GM12878 (cell line): ENCODE results near the gene C2CD4D. TPM values are rescaled to one million over a fixed set of nuclear protein-coding genes. Genes with fewer than 3 reads are reported as not detected.

Experiments used
- ATAC-seq: fragments of 200-7000 bp; cut with Tn5 transposase; 3 replicates; pipeline ENCODE4 v1.9.1; 2020; ENCODE audit warnings: mild to moderate bottlenecking, moderate library complexity
- BruUV-seq: library from RNA; stranded (reverse); fragments of 400-500 nt; replicated peaks from 2 replicates; lab custom pipeline; 2021; lab: Mats Ljungman, UMichigan
- CTCF ChIA-PET: fragments of 300-600 bp; sonication (Branson Sonifier 250); formaldehyde crosslinking; extraction: SDS; loops from one replicate; lab custom pipeline; 2021; ENCODE audit warnings: inconsistent platforms; lab: Yijun Ruan, JAX
- POLR2A ChIA-PET: fragments of 350-600 bp; formaldehyde crosslinking; extraction: SDS; loops from one replicate; lab custom pipeline; 2021; ENCODE audit warnings: inconsistent platforms; lab: Charles Lee
- RAD21 ChIA-PET: fragments of 300-600 bp; sonication (Branson Sonifier 250); formaldehyde crosslinking; loops from one replicate; lab custom pipeline; 2023; ENCODE audit warnings: antibody characterized with exemption; ENCODE audit not compliant: unreplicated experiment; lab: Charles Lee
- SMC1A ChIA-PET: fragments of 300-600 bp; sonication (Branson Sonifier 250); formaldehyde crosslinking; loops from one replicate; lab custom pipeline; 2023; ENCODE audit not compliant: unreplicated experiment, uncharacterized antibody; lab: Charles Lee
- DNase-seq: peaks from one replicate; pipeline ENCODE4 v3.0.0-alpha.2; 2011; ENCODE audit warnings: low read depth, low spot score
- FAIRE-seq: peaks from 3 replicates; lab custom pipeline; 2011; peaks lifted over from hg19 to GRCh38; lab: Jason Lieb, UNC
- H2AFZ ChIP-seq: 2 replicates; pipeline ENCODE4 v1.6.0; 2011; ENCODE audit warnings: low read depth, low read length, control low read depth; ENCODE audit not compliant: control insufficient read depth
- H3K27ac ChIP-seq: 2 replicates; pipeline ENCODE4 v1.5.1; 2011; ENCODE audit warnings: control low read depth; ENCODE audit not compliant: control insufficient read depth, insufficient read depth
- H3K27me3 ChIP-seq, 2 experiments: replicated peaks in 1 of 2; 2 replicates each; pipeline versions ENCODE4 v1.6.0 to v1.6.1; 2011; ENCODE audit warnings: low read length in 1 of 2; ENCODE audit not compliant: control insufficient read depth in 2 of 2, insufficient read depth in 2 of 2
- H3K36me3 ChIP-seq, 2 experiments: 2 replicates each; pipeline ENCODE4 v1.5.1; 2011; ENCODE audit warnings: low read length in 1 of 2; ENCODE audit not compliant: control insufficient read depth in 2 of 2, insufficient read depth in 2 of 2
- H3K4me1 ChIP-seq: 2 replicates; pipeline ENCODE4 v1.6.1; 2011; ENCODE audit warnings: mild to moderate bottlenecking, low read length, moderate library complexity, mixed read lengths; ENCODE audit not compliant: control insufficient read depth, insufficient read depth
- H3K4me2 ChIP-seq: 2 replicates; pipeline ENCODE4 v1.6.0; 2011; ENCODE audit warnings: control low read depth; ENCODE audit not compliant: control insufficient read depth, insufficient read depth
- H3K4me3 ChIP-seq: fragments of 200-600 bp; sonication (generic); 2 replicates; pipeline ENCODE4 v1.5.1; 2016
- H3K79me2 ChIP-seq: 2 replicates; pipeline ENCODE4 v1.6.0; 2011; ENCODE audit warnings: low read length; ENCODE audit not compliant: control insufficient read depth, insufficient read depth
- H3K9ac ChIP-seq: 2 replicates; pipeline ENCODE4 v1.8.0; 2011; ENCODE audit warnings: low read length, control low read depth, mixed read lengths; ENCODE audit not compliant: control insufficient read depth, insufficient read depth
- H3K9me3 ChIP-seq: replicated peaks from 3 replicates; pipeline ENCODE4 v1.5.1; 2011; ENCODE audit warnings: mild to moderate bottlenecking, low read length; ENCODE audit not compliant: control insufficient read depth, insufficient read depth
- H4K20me1 ChIP-seq: 2 replicates; pipeline ENCODE4 v1.6.0; 2011; ENCODE audit not compliant: control insufficient read depth, insufficient read depth
- ASH2L ChIP-seq: fragments of 300-600, 200-600 bp; sonication (generic); IDR thresholded peaks from 2 replicates; pipeline ENCODE4 v1.6.1; 2017; ENCODE audit warnings: low read depth, mild to moderate bottlenecking, borderline replicate concordance
- BACH1 ChIP-seq: fragments of 450-650 bp; IDR thresholded peaks from 2 replicates; pipeline ENCODE4 v1.6.1; 2017; ENCODE audit warnings: mild to moderate bottlenecking, borderline replicate concordance
- BCL11A ChIP-seq: IDR thresholded peaks from 2 replicates; pipeline ENCODE4 v1.6.1; 2011; ENCODE audit warnings: low read depth, low read length
- CBFB ChIP-seq: IDR thresholded peaks from 2 replicates; pipeline ENCODE4 v1.6.1; 2016; ENCODE audit warnings: antibody characterized with exemption, low read depth
- E4F1 ChIP-seq: fragments of 450-650 bp; IDR thresholded peaks from 2 replicates; pipeline ENCODE4 v1.6.1; 2018; ENCODE audit warnings: borderline replicate concordance, mild to moderate bottlenecking; ENCODE audit not compliant: partially characterized antibody
- MTA3 ChIP-seq: IDR thresholded peaks from 2 replicates; pipeline ENCODE4 v1.6.1; 2012; ENCODE audit warnings: low read length, inconsistent platforms, borderline replicate concordance
- POLR2A ChIP-seq: IDR thresholded peaks from 2 replicates; pipeline ENCODE4 v1.6.1; 2011; ENCODE audit warnings: low read depth, mild to moderate bottlenecking, low read length
- SREBF2 ChIP-seq: IDR thresholded peaks from 2 replicates; pipeline ENCODE4 v1.6.1; 2012; ENCODE audit warnings: mild to moderate bottlenecking, low read length
- STAT1 ChIP-seq: fragments of 450-650 bp; conservative IDR thresholded peaks from 2 replicates; pipeline ENCODE4 v1.6.1; 2014; ENCODE audit warnings: antibody characterized with exemption, mild to moderate bottlenecking
- ZNF622 ChIP-seq: fragments of 450-650 bp; IDR thresholded peaks from 2 replicates; pipeline ENCODE4 v1.6.1; 2017; ENCODE audit warnings: mild to moderate bottlenecking, inconsistent platforms
- WGBS: methylation state at CpG from one replicate; pipeline ENCODE4 v1.1.6; 2016; ENCODE audit warnings: low lambda C conversion rate; ENCODE audit not compliant: insufficient replicate concordance, insufficient coverage; ENCODE audit errors: missing lambda C conversion rate; 5-methylcytosine and 5-hydroxymethylcytosine counted together
- in situ Hi-C: fragments of 300-500 bp; cut with MboI; formaldehyde crosslinking; loops from 9 replicates; pipeline ENCODE4 v1.14.3; 2018; ENCODE audit warnings: mixed read lengths
- intact Hi-C: fragments of 100-400 bp; cut with micrococcal nuclease; formaldehyde crosslinking; loops from one replicate; pipeline ENCODE4 v1.14.2; 2022; ENCODE audit not compliant: unreplicated experiment
- polyA plus RNA-seq, 11 experiments: library from polyadenylated mRNA; depleted of rRNA in 4 of 11; unstranded in 6 of 11; stranded (reverse) in 5 of 11; fragments of >200 nt; fragmentation: Nextera tagmentation in 4 of 11; fragmentation: Illumina TruSeq in 1 of 11; extraction: Ambion mirVana in 4 of 11; extraction: Trizol in 1 of 11; gene quantifications; 1 replicate in 1 of 11; 2 replicates in 10 of 11; pipeline versions ENCODE4 v1.2.1 to v1.2.3, GENCODE V29; 2011 to 2016; ENCODE audit warnings: inconsistent platforms in 2 of 11, missing spikeins in 2 of 11, low read depth in 1 of 11
- total RNA-seq, 4 experiments: library from RNA; depleted of rRNA in 3 of 4; stranded (reverse); fragments of >200 nt in 3 of 4; fragmentation: Illumina TruSeq in 1 of 4; extraction: Trizol in 1 of 4; gene quantifications; 2 replicates each; pipeline versions ENCODE4 v1.2.1 to v1.2.3, GENCODE V29; 2013 to 2021

The C2CD4D gene
- total and polyA plus RNA-seq, 10 of the 15 experiments (the other 5 are each of a cell fraction or from before 2014, with no cell fraction given): 0.03 to 0.67 (median 0.13) TPM; not detected in 4

GRCh38 chr1:151831256-151831591 is 8.4 kb downstream of the C2CD4D start:
- WGBS: 33% methylated on average over 3 of the region's 4 CpGs
- TF ChIP-seq CBFB: no peak
- TF ChIP-seq ASH2L: no peak
- TF ChIP-seq STAT1: no peak
- TF ChIP-seq MTA3: no peak
- TF ChIP-seq E4F1: no peak
- no peak for TF ChIP-seq BACH1
- TF ChIP-seq BCL11A: no peak
- no peak for TF ChIP-seq POLR2A
- TF ChIP-seq ZNF622: no peak
- no peak for TF ChIP-seq SREBF2
- no peak overlapping the region for H3K4me3 ChIP-seq
- CTCF ChIA-PET: no interaction called here
- H3K27me3 ChIP-seq: no peaks in the 10 kb centered on the region
- no peak overlapping the region for H3K4me2 ChIP-seq
- in situ Hi-C loops (loop anchor here (10.0 kb wide), 2 partner anchors 386 to 536 kb away; no protein-coding TSS in a partner anchor), intact Hi-C loops (loop anchor here (10.0 kb wide), 1 partner anchor 116 kb away; the partner anchor contains the start of gene CELF3)
- no peaks in the 10 kb centered on the region for H3K36me3 ChIP-seq
- no peak overlapping the region for H2AFZ ChIP-seq
- FAIRE-seq (no peak), DNase-seq (no peak), ATAC-seq (no peak)
- no peaks in the 10 kb centered on the region for H3K9me3 ChIP-seq
- SMC1A ChIA-PET: interaction anchor here (0.5 kb wide), 1 partner anchor 137 kb away, joined by 4 read pairs; no protein-coding TSS in a partner anchor
- H3K4me1 ChIP-seq: peaks cover 5% of the 10 kb centered on the region
- H3K9ac ChIP-seq: no peak overlapping the region
- RAD21 ChIA-PET: no interaction called here
- H4K20me1 ChIP-seq: no peaks in the 10 kb centered on the region
- H3K79me2 ChIP-seq: no peaks in the 10 kb centered on the region
- no TSS peak for BruUV-seq
- no peak overlapping the region for H3K27ac ChIP-seq
- POLR2A ChIA-PET: no interaction called here
